NCI-H460 (cell line): Measurements from ENCODE around the gene TRUB1. TPM values are rescaled to one million over a fixed set of nuclear protein-coding genes. Genes with fewer than 3 reads are reported as not detected.
"Not testable (repeated sequence)": the region's sequence is repeated elsewhere in the genome, so short reads cannot be mapped to it uniquely, and the experiment has no call there.

Experiments
- DNase-seq: peaks from one replicate; pipeline ENCODE4 v3.0.0-alpha.2; 2016; ENCODE audit warnings: low read depth; ENCODE audit errors: extremely low read depth
- polyA plus RNA-seq: library from polyadenylated mRNA; depleted of rRNA; stranded (reverse); fragments of >200 nt; gene quantifications from 2 replicates; pipeline ENCODE4 v1.2.3, GENCODE V29; 2014; cell fraction: nucleus; rRNA removed
- total RNA-seq: library from RNA; depleted of rRNA; stranded (reverse); fragments of >200 nt; shearing (Covaris generic); gene quantifications from 2 replicates; pipeline ENCODE4 v1.2.3, GENCODE V29; 2014; rRNA removed

The TRUB1 gene
- total RNA-seq = 57.8 and 59.4 TPM in 2 replicates
- polyA plus RNA-seq = 42.0 and 47.2 TPM in 2 replicates

GRCh38 chr10:114937962-114938855, at the start of gene TRUB1:
TRUB1 (plus strand) TSS chr10:114938195; CDS start chr10:114938254, 59 bp downstream.
- DNase-seq = peak; percentile 94

GRCh38 chr10:114893251-114893650, 44.7 kb upstream of the TRUB1 start:
- peak; percentile 31 for DNase-seq

- DNase-seq = no peak
These were observed 43.1 kb upstream of the TRUB1 start for GRCh38 chr10:114894911-114895310.

- DNase-seq = not testable (repeated sequence)
These were observed 41.0 kb upstream of the TRUB1 start for GRCh38 chr10:114897011-114897410.

DNA sequence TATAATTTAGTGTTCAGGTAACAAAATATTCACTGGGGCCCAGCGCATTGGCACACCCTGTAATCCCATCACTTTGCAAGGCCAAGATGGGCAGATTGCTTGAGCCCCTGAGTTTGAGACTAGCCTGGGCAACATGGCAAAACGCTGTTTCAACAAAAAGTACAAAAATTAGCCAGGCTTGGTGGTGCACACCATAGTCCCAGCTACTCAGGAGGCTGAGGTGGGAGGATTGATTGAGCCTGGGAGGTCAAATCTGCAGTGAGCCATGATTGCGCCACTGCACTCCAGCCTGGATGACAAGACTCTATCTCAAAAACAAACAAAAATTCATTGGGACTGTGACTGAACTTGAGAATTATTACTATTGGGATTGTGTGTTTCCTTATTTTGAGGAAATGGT, 40.4 kb upstream of the TRUB1 start:
- no peak for DNase-seq

GRCh38 chr10:114899982-114900381, 38.0 kb upstream of the TRUB1 start:
- no peak for DNase-seq

DNA sequence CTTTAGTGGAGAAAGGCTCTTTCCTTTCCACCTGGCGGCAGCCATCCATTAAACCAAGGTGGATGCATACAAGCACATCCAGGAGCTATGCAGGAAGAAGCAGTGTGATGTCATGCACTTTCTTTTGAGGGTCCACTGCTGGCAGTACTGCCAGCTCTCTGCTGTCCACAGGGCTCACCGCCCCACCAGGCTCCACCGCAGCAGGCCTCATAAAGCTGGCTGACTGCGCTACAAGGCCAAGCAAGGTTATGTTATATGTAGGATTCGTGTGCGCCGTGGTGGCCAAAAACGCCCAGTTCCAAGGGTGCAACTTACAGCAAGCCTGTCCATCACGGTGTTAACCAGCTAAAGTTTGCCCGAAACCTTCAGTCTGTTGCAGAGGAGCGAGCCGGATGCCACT, 37.3 kb upstream of the TRUB1 start:
- DNase-seq = no peak

DNA sequence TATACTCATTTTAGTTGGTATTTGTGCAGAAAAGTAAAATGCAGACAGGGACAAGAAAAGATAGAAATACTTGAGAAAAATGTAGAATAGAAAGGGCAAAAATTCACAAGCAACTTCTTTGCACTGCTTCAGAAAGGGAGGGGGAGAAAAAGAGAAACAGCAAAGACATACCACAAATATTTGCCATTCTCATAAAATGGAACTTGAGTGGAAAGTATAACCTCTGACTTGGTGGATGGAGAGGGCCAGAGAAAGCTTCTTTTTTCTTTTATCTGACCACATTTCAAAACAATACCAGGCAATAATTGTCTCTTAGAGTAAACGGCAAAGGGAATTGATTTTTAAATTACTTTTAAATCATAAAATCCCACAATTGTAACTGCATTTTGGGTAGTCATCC, 35.8 kb upstream of the TRUB1 start:
- no peak for DNase-seq

- DNase-seq = no peak
These were observed 32.5 kb upstream of the TRUB1 start for GRCh38 chr10:114905450-114905849.

DNA sequence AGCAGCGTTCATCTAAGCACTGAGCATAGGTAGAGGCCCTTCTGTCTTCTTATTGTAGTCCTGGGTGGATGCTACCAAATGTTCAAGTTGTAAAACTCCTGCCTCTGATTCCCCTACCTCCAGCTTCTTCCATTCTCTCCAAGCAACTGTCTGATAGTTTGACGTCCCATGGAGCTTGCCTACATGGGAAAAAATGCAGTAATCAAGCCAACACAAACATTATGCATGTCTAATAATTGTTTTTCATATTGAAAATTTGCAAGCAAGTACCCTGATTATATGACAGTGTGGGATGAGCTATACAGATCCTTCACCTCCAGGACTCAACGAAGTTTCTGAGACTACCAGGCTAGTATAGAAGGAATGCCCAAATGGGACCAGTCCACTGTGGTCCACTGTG, 31.0 kb upstream of the TRUB1 start:
- DNase-seq = no peak

DNA sequence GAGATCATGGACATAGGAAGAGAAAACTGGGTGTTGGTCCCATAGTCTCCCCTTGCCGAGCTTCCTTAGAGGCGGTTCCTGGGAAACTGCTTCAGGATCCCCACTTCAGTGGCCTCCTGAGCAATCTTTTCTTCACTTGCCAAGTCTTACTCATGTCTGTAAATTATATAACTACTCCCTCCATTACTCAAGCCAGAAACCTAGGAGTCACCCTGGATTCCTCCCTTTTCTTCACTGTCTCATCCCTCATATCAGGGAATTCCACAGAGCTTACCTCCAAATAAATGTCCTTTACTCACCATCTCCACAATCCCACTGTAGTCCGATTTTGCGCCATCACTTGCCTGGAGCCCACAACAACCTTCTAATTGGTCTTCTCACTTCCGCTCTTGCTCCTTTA, 29.1 kb upstream of the TRUB1 start:
- DNase-seq = no peak

GRCh38 chr10:114911052-114911711, 26.8 kb upstream of the TRUB1 start:
- no peak for DNase-seq

DNA sequence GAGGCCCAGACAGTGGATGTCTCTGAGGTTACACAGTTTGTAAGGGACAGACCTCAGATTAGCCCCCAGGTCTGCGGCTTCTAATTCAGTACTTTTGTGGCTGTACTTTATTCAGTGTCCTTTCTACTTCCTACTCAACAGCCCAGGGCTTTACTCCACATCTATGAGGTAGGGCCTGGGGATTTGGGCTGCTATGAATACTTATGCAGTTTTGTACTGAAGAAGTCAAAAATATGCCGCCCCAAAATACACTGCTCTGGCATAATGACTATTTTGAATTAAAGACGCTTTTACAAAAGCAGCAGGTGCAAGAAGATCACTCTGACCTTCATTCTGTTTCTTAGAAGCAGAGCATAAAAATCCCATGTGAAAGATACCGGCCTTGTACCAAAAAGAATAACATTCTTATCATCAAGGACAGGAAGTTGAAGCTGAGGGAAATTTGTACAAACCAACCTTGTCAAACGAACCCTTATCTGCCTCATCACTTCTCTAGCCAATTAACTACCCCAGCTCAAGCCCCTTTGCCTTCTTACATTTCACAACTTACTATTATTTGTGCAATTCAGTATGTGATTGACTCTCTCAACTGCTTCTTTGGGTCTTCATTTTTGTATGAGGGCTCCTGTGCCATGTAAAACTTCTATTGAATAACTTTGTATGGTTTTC, 26.1 kb upstream of the TRUB1 start:
- DNase-seq = no peak

DNA sequence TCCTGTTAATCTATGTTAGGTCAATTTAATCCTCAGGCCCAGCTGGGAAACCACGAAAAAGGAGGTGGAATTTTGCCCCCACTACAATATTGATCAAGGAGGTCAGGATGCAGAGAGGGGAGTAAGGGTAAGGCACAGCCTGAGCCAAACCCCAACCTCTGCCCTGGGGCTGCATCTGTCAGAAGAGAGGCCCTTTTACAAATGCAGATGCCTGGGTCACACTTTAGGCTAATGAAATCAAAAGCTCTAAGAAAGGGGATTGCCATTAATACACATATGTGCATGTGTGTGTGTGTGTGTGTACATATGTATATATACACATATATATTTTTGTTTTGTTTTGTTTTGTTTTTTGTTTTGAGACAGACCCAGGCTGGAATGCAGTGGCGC, 25.5 kb upstream of the TRUB1 start:
- no peak for DNase-seq

DNA sequence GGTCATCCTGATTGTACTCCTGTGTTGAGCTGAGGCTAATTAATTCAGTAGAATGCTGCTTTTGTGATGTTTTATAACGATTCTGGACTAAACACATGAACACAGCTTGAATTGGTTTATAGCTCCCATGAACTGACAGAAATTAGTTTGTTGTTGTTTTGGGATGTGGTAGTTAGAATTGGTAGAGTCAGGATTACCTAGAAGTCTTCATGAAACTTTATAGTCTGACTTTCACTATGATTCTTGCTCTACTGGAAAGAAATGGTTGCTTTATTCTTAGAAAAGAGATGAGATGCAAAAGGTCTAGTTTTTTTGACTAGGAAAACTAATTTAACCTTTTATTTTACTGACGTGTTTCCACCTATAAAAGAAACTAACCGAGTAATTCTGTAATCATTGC, 23.4 kb upstream of the TRUB1 start:
- no peak for DNase-seq

- no peak for DNase-seq
These were observed 22.7 kb upstream of the TRUB1 start for GRCh38 chr10:114915294-114915693.

DNA sequence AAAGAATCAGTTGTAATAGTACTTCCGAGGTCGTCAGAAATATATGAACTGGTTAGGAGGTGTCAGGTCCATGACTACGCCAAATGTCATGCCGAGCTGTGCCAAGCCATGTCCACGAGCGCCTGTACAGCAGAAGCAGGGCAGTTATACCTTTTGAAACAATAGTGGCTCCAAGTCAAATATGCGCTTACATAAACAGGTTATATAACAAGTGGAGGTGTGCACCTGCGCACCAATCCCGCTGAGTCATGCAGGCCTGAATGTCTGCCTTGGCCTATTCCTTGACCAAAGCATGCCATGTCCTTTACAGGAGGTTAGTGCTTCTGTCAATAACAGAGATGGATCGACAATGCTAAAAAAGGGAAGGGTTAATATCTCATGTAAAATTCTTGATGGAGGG, 21.3 kb upstream of the TRUB1 start:
- no peak for DNase-seq

GRCh38 chr10:114917459-114917858, 20.5 kb upstream of the TRUB1 start:
- DNase-seq = no peak

GRCh38 chr10:114917927-114918672, 19.9 kb upstream of the TRUB1 start:
- no peak for DNase-seq

DNA sequence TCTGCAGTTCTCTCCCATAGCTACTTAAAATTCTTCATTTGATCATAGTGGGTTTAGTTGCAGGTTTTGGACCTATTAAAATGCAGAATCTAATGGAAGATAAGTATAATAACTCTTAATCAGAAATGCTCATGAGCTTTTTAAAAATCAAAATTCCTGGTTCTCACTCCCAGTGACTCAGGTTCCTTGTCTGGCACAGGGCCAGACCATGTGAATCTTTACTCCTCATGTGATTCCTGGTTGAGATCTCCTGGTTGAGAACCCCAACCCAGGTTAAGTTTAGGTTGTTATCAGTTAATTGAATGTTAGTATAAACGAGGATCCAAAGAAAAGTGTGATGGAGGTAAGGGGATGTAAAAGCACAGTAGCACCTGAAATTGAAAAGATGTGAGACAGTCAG, 17.5 kb upstream of the TRUB1 start:
- no peak for DNase-seq

GRCh38 chr10:114922003-114922402, 16.0 kb upstream of the TRUB1 start:
- DNase-seq = no peak
